ENCODE results near the gene ZNF429.

Gene ZNF429

GRCh38 chr19:21584537-21584936 is 79.1 kb downstream of the ZNF429 start:
- no peaks in the 10 kb centered on the region for H3K4me1 Mint-ChIP-seq

GRCh38 chr19:21585281-21585890 is 80.0 kb downstream of the ZNF429 start:
- Mint-ChIP-seq H3K27ac (peak overlapping the region in 1 of 3 experiments; percentile 23), H3K9me3 (peaks cover 41% of the 10 kb centered on the region), H3K27me3 (ENCODE audit: low read depth) (peaks cover 10% of the 10 kb centered on the region), H3K4me1 (no peaks in the 10 kb centered on the region), H3K36me3 (ENCODE audit: low read depth) (peaks cover 12% of the 10 kb centered on the region), H3K4me3 (peak overlapping the region; percentile 38 to 52 (median 51))
- TF ChIP-seq CTCF (IDR thresholded peaks at IDR 0.05; ENCODE audit: unreplicated experiment in 3 of 3) = no peak

More at GRCh38 chr19:21584537-21584936, 79.1 kb downstream of the ZNF429 start:
- H3K27me3 Mint-ChIP-seq (ENCODE audit: low read depth) = peaks cover 10% of the 10 kb centered on the region
- H3K4me3 Mint-ChIP-seq = peak overlapping the region in 2 of 3 experiments; percentile 68 to 76
- peaks cover 12% of the 10 kb centered on the region for H3K36me3 Mint-ChIP-seq (ENCODE audit: low read depth)
- H3K27ac Mint-ChIP-seq = no peak overlapping the region
- TF ChIP-seq CTCF (IDR thresholded peaks at IDR 0.05; ENCODE audit: unreplicated experiment in 3 of 3) = no peak
- H3K9me3 Mint-ChIP-seq = peaks cover 44% of the 10 kb centered on the region

- peak overlapping the region in 1 of 3 experiments; percentile 69 for H3K27ac Mint-ChIP-seq
- H3K4me3 Mint-ChIP-seq = peak overlapping the region; percentile 77 to 82 (median 81)
- peaks cover 13% of the 10 kb centered on the region for H3K27me3 Mint-ChIP-seq (ENCODE audit: low read depth)
- peaks cover 36% of the 10 kb centered on the region for H3K9me3 Mint-ChIP-seq
- H3K36me3 Mint-ChIP-seq (ENCODE audit: low read depth) = peaks cover 8% of the 10 kb centered on the region
- TF ChIP-seq CTCF (IDR thresholded peaks at IDR 0.05; ENCODE audit: unreplicated experiment in 3 of 3) = no peak
- no peaks in the 10 kb centered on the region for H3K4me1 Mint-ChIP-seq
Measured at GRCh38 chr19:21586311-21587116, 81.1 kb downstream of the ZNF429 start.

- H3K27ac Mint-ChIP-seq = peak overlapping the region in 1 of 3 experiments; percentile 69
- H3K36me3 Mint-ChIP-seq (ENCODE audit: low read depth) = peaks cover 3% of the 10 kb centered on the region
- H3K4me3 Mint-ChIP-seq = peak overlapping the region; percentile 77 to 82 (median 81)
- peaks cover 34% of the 10 kb centered on the region for H3K9me3 Mint-ChIP-seq
- peaks cover 13% of the 10 kb centered on the region for H3K27me3 Mint-ChIP-seq (ENCODE audit: low read depth)
- TF ChIP-seq CTCF (IDR thresholded peaks at IDR 0.05; ENCODE audit: unreplicated experiment in 3 of 3) = no peak
- no peaks in the 10 kb centered on the region for H3K4me1 Mint-ChIP-seq
Measured at GRCh38 chr19:21587117-21587461, 81.7 kb downstream of the ZNF429 start.

GRCh38 chr19:21587549-21587948 is 82.1 kb downstream of the ZNF429 start:
- peak overlapping the region; percentile 49 to 77 (median 67) for H3K4me3 Mint-ChIP-seq
- no peak overlapping the region for H3K27ac Mint-ChIP-seq
- H3K4me1 Mint-ChIP-seq = no peaks in the 10 kb centered on the region
- peaks cover 13% of the 10 kb centered on the region for H3K27me3 Mint-ChIP-seq (ENCODE audit: low read depth)
- H3K9me3 Mint-ChIP-seq = peaks cover 33% of the 10 kb centered on the region
- no peak for TF ChIP-seq CTCF (IDR thresholded peaks at IDR 0.05; ENCODE audit: unreplicated experiment in 3 of 3)
- H3K36me3 Mint-ChIP-seq (ENCODE audit: low read depth) = peaks cover 3% of the 10 kb centered on the region

Data from nephron (organoid).